AG09319 (cell line): ENCODE measurements around the gene UBP1.
"Not testable (repeated sequence)": the region's sequence is repeated elsewhere in the genome, so short reads cannot be mapped to it uniquely, and the experiment has no call there.

ENCODE experiments used
- DNase-seq: peaks from one replicate; pipeline ENCODE4 v3.0.0-alpha.2; 2010; ENCODE audit warnings: low read depth; ENCODE audit errors: extremely low read depth
- CTCF ChIP-seq: IDR thresholded peaks from 2 replicates; pipeline ENCODE4 v1.5.1; 2011; ENCODE audit warnings: low read depth, mild to moderate bottlenecking, inconsistent platforms, low read length, moderate library complexity

UBP1 gene

DNA sequence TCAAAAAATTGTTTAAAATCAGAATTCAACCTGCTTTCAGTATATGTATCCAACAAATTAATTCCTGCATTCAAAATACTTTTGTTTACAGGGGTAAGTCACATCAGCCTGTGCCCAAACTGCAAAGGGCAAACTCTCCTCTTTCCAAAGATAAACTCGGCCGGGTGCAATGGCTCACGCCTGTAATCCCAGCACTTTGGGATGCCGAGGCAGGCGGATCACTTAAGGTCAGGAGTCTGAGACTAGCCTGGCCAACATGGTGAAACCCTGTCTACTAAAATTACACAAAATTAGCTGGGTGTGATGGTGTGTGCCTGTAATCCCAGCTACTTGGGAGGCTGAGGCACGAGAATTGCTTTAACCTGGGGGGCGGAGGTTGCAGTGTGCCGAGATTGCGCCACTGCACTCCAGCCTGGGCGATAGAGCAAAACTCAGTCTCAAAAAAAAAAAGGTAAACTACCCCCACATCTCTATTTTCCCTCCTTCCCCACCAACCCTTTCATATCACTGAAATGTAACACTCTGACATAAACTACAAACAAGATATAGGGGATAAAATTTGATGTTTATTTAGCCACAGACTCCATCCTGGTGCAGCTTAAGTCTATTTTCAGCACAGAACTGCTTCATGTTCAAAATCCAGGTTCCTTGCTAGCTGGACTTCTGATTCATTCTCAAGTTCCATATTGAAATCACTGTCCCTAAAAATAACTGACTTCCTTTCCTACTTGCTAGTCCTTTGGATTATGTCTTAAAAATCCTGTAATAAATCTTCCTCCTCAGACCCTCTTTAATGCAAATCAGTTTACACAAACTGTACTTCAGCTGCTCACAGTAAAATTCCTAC is 15.4 kb downstream of the UBP1 start:
- no peak for DNase-seq
- TF ChIP-seq CTCF, result no peak

DNA sequence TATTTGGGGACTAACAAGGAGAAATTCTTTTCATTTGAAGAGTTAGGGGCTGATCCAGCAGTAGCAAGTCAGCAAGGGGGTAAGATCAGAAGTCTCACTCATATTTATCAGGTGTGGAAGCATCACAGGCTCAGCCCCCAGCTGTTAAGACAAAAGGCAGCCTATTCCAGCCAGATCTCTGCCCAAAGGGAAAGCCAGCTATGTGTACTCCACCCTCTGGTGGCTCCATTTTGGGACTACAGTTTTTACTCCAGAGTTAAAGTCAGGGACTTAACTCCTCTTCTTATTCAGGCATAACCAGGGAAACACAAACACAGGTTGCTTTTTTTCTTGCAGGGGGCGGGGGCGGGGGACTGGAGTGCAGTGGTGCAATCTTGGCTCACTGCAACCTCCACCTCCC is 19.2 kb downstream of the UBP1 start:
- TF ChIP-seq CTCF, result no peak
- DNase-seq, result no peak

GRCh38 chr3:33419948-33420347 is 20.3 kb downstream of the UBP1 start:
- TF ChIP-seq CTCF, result no peak
- DNase-seq, result no peak

GRCh38 chr3:33417066-33417673 is 23.0 kb downstream of the UBP1 start:
- no peak for DNase-seq
- no peak for TF ChIP-seq CTCF

GRCh38 chr3:33410816-33411215 is 29.4 kb downstream of the UBP1 start:
- not testable (repeated sequence) for DNase-seq

DNA sequence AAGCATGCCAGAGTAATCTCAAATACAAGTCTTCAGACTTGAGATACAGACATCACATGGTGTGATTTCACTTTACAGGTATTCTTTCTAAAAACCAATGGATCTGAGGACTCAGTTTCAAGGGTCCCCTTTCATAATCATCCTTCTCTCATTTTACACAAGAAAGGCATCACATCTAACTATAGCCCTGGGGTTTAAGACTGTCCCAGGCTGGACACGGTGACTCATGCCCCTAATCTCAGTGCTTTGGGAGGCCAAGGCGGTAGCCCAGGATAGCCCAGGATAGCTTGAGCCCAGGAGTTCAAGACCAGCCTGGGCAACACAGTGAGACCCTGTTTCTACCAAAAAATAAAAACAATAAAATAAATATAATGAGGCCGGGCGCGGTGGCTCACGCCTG is 36.4 kb downstream of the UBP1 start:
- no peak for DNase-seq
- no peak for TF ChIP-seq CTCF

GRCh38 chr3:33402936-33403335 is 37.3 kb downstream of the UBP1 start:
- DNase-seq, result no peak
- no peak for TF ChIP-seq CTCF

DNA sequence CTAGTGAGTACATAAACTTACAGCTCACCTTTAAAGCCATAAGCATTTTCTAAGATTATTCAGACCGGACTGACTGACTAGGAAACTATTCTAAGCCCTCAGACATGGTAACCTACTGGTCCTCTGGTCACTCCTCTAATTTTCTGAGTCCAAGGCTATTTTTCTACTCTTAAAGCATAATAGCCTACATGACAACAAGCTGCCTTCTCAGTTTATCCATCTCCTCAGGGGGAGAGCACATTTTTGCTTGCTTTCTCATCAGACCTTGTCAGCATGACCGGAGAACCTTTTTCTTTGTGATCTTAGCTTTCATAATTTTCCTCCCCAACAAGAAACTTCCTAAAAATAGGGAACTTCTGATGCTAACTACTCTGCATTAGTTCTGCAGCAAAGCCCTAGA is 38.4 kb downstream of the UBP1 start:
- no peak for DNase-seq
- TF ChIP-seq CTCF, result no peak
